AG04450 (cell line): ENCODE measurements around the gene ZSWIM3. TPM values are rescaled to one million over a fixed set of nuclear protein-coding genes. Genes with fewer than 3 reads are reported as not detected.

Experiments used
- CTCF ChIA-PET: fragments of 300-600, 350-600 bp; formaldehyde crosslinking; extraction: SDS; loops from one replicate; lab custom pipeline; 2022; ENCODE audit warnings: antibody characterized with exemption, inconsistent platforms; lab: Charles Lee
- POLR2A ChIA-PET: fragments of 350-600 bp; formaldehyde crosslinking; extraction: SDS; loops from one replicate; lab custom pipeline; 2021; ENCODE audit warnings: antibody characterized with exemption, inconsistent platforms; lab: Yijun Ruan, JAX
- DNase-seq: peaks from one replicate; pipeline ENCODE4 v3.0.0-alpha.2; 2011; ENCODE audit warnings: low read depth, low spot score
- H3K27ac ChIP-seq: one replicate; pipeline ENCODE4 v1.5.1; 2012; ENCODE audit warnings: low read depth, low read length, control low read depth
- H3K27me3 ChIP-seq: one replicate; pipeline ENCODE4 v1.6.0; 2012; ENCODE audit warnings: low read length; ENCODE audit not compliant: control insufficient read depth, insufficient read depth
- H3K4me3 ChIP-seq: 2 replicates; pipeline ENCODE4 v1.5.1; 2011; ENCODE audit warnings: mild to moderate bottlenecking, low read depth, low read length, control low read depth
- H3K9me3 ChIP-seq: 2 replicates; pipeline ENCODE4 v1.5.1; 2012; ENCODE audit warnings: low read length; ENCODE audit not compliant: control insufficient read depth, insufficient read depth
- CTCF ChIP-seq: IDR thresholded peaks from 2 replicates; pipeline ENCODE4 v1.5.1; 2011; ENCODE audit warnings: low read depth, low read length, control low read depth, inconsistent platforms
- polyA minus RNA-seq: library from RNA; depleted of rRNA, polyadenylated mRNA; stranded (reverse); fragments of >200 nt; gene quantifications from 2 replicates; pipeline ENCODE4 v1.2.3, GENCODE V29; 2011; rRNA and poly(A)+ RNA removed
- polyA plus RNA-seq: library from polyadenylated mRNA; depleted of rRNA; stranded (reverse); fragments of >200 nt; gene quantifications from 2 replicates; pipeline ENCODE4 v1.2.3, GENCODE V29; 2011; rRNA removed

ZSWIM3 gene
- polyA plus RNA-seq, result 4.5 and 4.6 TPM in 2 replicates
- polyA minus RNA-seq, result 13.5 and 14.2 TPM in 2 replicates

GRCh38 chr20:45857114-45857881 is at the start of gene ZSWIM3, which contains the start of gene ACOT8:
ZSWIM3 (plus strand) TSS chr20:45857614; CDS start chr20:45857826, 212 bp downstream.
ACOT8 (minus strand) TSS chr20:45857392; CDS start chr20:45857315, 77 bp downstream.
- Histone ChIP-seq H3K27me3 (no peaks in the 10 kb centered on the region), H3K9me3 (no peaks in the 10 kb centered on the region), H3K4me3 (peak within 1 kb of the TSS; percentile 91), H3K27ac (peak within 1 kb of the TSS; percentile 39)
- peak; percentile 100 for DNase-seq
- no peak for TF ChIP-seq CTCF
- CTCF ChIA-PET, result interaction anchor here (0.8 to 1.1 kb wide), 2 partner anchors 11 to 33 kb away, joined by 3 to 4 read pairs; partner anchors contain the start of gene NEURL2
- POLR2A ChIA-PET, result interaction anchor here (0.8 to 1.4 kb wide), 2 partner anchors 16 to 24 kb away, joined by 4 to 6 read pairs; partner anchors contain the start of gene ZSWIM1

DNA sequence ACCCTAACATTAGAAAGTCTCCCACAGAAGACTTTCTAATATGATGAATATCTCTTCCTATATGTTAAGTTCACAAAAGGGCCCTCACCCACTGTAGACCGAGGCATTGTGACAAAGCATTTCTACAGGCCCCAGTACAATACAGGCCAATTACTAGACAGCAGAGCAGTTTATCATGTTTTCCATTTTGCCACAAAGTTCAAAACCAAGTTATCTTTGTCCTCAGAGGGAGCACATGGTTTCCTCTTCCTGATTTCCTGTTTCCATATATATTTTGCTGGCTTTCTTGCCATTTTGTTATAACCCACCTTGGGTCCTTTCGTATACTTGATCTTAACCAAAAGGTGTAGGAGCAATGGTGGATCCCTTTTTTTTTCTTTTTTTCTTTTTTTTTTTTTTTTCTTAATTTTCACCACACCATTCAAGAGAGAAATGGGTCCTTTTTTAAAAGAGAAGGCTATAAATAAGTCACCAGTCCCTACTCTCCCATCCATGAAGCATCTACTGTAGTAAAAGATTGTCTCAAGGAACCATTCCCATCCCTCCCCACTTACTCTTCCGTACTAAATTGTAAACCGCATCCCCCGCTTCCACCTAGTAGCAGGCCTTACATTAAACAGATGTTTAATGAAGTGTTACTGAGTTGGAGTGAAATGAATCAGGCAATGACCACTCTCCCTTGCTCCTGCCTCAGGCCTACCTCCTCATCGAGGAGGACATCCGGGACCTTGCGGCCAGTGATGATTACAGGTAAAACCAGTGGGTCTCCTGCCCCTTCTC is 47.0 kb upstream of the ZSWIM3 start:
- Histone ChIP-seq H3K9me3 (no peaks in the 10 kb centered on the region; the same call in 1 of the 2 replicates), H3K4me3 (no peak overlapping the region), H3K27me3 (no peaks in the 10 kb centered on the region), H3K27ac (no peak overlapping the region)
- CTCF ChIA-PET, result interaction anchor here (3.1 kb wide), 1 partner anchor 11 kb away, joined by 19 read pairs; no protein-coding TSS in a partner anchor
- POLR2A ChIA-PET, result no interaction called here
- no peak for TF ChIP-seq CTCF
- DNase-seq, result no peak

DNA sequence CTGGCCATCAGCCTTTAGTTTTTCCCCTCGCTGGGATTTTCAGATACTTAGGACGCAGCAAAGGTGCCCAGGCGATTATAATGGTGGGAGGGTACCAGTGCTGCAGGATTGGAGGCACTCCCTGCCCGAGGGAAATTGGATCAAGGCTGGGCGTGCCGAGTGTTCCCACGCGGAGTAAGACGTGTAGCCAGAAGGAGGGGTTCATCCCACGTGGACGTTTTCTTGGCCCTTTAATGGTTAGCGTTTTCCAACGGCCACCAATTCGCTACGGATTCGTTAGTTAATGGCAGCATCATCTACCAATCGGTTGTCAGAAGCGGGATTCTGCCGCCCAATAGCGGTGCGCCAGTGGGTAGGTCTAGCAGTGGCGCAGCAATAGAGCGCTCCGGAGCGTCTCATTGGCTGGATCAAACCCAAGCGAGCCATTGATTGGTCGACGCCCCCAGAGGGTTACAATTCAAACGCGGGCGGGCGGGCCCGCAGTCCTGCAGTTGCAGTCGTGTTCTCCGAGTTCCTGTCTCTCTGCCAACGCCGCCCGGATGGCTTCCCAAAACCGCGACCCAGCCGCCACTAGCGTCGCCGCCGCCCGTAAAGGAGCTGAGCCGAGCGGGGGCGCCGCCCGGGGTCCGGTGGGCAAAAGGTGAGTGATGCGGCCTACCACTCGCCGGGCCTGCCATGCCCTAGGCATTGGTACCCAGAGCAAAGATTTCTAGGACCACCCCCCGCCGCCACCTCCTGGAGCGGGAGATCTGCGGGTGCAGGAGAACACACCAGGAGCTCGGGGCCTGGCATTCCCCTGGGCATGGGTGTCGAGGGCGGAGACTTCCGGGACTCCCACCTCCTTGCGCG is 45.0 kb upstream of the ZSWIM3 start, which contains the start of gene UBE2C:
UBE2C (plus strand) TSS at position 488 of the 849 bp plus-strand sequence; CDS start at position 540, 52 bp downstream.
- Histone ChIP-seq H3K4me3 (peak within 1 kb of the TSS; percentile 73), H3K9me3 (no peaks in the 10 kb centered on the region; the same call in 1 of the 2 replicates), H3K27ac (peak within 1 kb of the TSS; percentile 57), H3K27me3 (no peaks in the 10 kb centered on the region)
- ChIA-PET POLR2A (interaction anchor here (0.9 to 2.0 kb wide), 3 partner anchors 22 to 72 kb away, joined by 3 to 5 read pairs (median 5); partner anchors contain the start of genes SNX21 and ZSWIM1), CTCF (interaction anchor here (0.6 to 2.4 kb wide), 3 partner anchors 13 to 158 kb away, joined by 5 to 16 read pairs (median 6); no protein-coding TSS in a partner anchor)
- no peak for TF ChIP-seq CTCF
- DNase-seq, result peak; percentile 99

DNA sequence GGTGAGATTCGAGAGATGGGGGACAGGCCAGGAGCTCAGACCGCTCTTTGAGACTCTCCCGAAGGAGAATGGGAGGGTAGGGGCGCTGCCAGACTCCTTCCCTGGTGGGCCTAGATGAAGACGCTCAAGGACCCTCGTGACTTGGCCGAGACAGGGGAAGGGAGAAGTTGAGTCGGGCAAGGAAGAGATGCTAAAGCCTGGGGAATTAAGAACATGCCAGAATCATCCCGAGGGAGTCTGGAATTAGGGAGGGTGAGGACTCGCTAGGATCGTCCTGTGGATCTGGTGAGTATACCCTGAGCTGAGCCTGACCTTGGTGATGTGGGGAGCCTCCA is 44.4 kb upstream of the ZSWIM3 start:
- Histone ChIP-seq H3K9me3 (no peaks in the 10 kb centered on the region; the same call in 1 of the 2 replicates), H3K27ac (no peak overlapping the region), H3K4me3 (peak overlapping the region; percentile 73), H3K27me3 (no peaks in the 10 kb centered on the region)
- no peak for DNase-seq
- ChIA-PET CTCF (interaction anchor here (0.6 to 2.4 kb wide), 3 partner anchors 14 to 158 kb away, joined by 5 to 16 read pairs (median 6); no protein-coding TSS in a partner anchor), POLR2A (interaction anchor here (0.9 to 2.0 kb wide), 3 partner anchors 21 to 71 kb away, joined by 3 to 5 read pairs (median 5); partner anchors contain the start of genes SNX21 and ZSWIM1)
- TF ChIP-seq CTCF, result no peak
